ENCODE results near the gene MEIS3. TPM values are rescaled to one million over a fixed set of nuclear protein-coding genes. Genes with fewer than 3 reads are reported as not detected.
A peak's percentile ranks its signal among the peaks of the same experiment; 100 is the strongest.

Gene MEIS3
- total and polyA plus RNA-seq, 2 donors (not counting 1 experiment from before 2014, with no cell fraction given): 30.5 to 57.8 TPM

DNA sequence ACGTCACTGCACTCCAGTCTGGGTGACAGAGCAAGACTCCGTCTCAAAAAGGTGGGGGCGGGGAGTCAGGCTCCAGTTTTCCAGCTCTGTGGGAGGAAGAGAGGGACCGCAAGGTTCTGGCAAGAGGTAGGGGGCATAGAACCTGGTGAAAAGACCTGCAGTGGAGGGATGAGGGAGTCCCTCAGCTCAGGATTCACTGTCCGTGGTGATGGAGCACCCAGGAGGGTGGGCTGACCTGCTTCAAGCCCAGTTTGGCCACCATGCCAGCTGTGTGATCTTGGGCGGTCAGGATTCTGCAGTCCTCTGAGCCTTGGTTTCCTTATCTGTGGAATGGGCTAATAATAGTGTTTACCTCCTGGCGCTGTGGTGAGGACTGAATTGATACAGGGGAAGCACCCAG, 31.2 kb upstream of the MEIS3 start:
- no peak overlapping the region for H3K4me2 ChIP-seq (ENCODE audit: extremely low read depth, insufficient read depth, low read length)
- peaks cover 41% of the 10 kb centered on the region for H3K27me3 ChIP-seq (ENCODE audit: control insufficient read depth, insufficient read depth, low read length)
- no peak overlapping the region for H2AFZ ChIP-seq (ENCODE audit: low read length)
- no peak overlapping the region for H3K4me3 ChIP-seq (replicated peaks in 1 of 4; ENCODE audit: control extremely low read depth in 1 of 4, insufficient read depth in 1 of 4, low read depth in 3 of 4, low read length in 4 of 4)
- H3K9me3 ChIP-seq (ENCODE audit: control insufficient read depth, insufficient read depth, low read depth, low read length): no peaks in the 10 kb centered on the region
- no peak for DNase-seq (ENCODE audit: low read depth in 2 of 2)
- no peaks in the 10 kb centered on the region for H4K20me1 ChIP-seq (ENCODE audit: control insufficient read depth, extremely low read depth, insufficient read depth, low read length)
- no peak for TF ChIP-seq EZH2 (IDR thresholded peaks at IDR 0.05; ENCODE audit: low read length, missing control alignments)
- TF ChIP-seq, protein P1, sequence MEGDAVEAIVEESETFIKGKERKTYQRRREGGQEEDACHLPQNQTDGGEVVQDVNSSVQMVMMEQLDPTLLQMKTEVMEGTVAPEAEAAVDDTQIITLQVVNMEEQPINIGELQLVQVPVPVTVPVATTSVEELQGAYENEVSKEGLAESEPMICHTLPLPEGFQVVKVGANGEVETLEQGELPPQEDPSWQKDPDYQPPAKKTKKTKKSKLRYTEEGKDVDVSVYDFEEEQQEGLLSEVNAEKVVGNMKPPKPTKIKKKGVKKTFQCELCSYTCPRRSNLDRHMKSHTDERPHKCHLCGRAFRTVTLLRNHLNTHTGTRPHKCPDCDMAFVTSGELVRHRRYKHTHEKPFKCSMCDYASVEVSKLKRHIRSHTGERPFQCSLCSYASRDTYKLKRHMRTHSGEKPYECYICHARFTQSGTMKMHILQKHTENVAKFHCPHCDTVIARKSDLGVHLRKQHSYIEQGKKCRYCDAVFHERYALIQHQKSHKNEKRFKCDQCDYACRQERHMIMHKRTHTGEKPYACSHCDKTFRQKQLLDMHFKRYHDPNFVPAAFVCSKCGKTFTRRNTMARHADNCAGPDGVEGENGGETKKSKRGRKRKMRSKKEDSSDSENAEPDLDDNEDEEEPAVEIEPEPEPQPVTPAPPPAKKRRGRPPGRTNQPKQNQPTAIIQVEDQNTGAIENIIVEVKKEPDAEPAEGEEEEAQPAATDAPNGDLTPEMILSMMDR (conservative IDR thresholded peaks at IDR 0.05 in 1 of 2, IDR thresholded peaks at IDR 0.05 in 1 of 2; ENCODE audit: low read depth in 1 of 2, low read length in 2 of 2): no peak
- H3K4me1 ChIP-seq (ENCODE audit: control insufficient read depth, extremely low read depth, insufficient read depth, low read length): no peaks in the 10 kb centered on the region
- H3K27ac ChIP-seq (ENCODE audit: insufficient read depth, low read length): no peak overlapping the region
- H3K9ac ChIP-seq (ENCODE audit: insufficient read depth, low read length): no peak overlapping the region
- no peaks in the 10 kb centered on the region for H3K36me3 ChIP-seq (ENCODE audit: control insufficient read depth, insufficient read depth, low read length)
- H3K79me2 ChIP-seq (ENCODE audit: control insufficient read depth, insufficient read depth, low read length): no peaks in the 10 kb centered on the region

DNA sequence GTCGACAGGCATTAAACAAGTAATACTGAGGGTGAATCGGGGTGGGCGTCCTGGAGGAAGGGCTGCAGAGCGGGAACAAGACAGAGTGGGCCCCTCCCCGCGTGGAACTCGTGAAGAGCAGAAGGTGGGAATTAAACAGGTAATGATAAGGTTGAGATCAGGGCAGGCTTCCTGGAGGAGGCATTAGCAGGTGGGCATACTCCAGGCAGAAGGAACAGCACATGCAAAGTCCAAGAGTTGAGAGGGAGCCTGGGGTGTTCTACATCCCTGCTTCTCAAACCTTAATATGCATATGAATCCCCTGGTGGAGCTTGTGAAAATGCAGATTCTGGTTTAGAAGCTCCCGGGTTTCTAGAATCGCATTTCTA, 29.0 kb upstream of the MEIS3 start:
- Histone ChIP-seq H3K27ac (ENCODE audit: insufficient read depth, low read length) (no peak overlapping the region), H3K9ac (ENCODE audit: insufficient read depth, low read length) (no peak overlapping the region), H3K4me3 (replicated peaks in 1 of 4; ENCODE audit: control extremely low read depth in 1 of 4, insufficient read depth in 1 of 4, low read depth in 3 of 4, low read length in 4 of 4) (no peak overlapping the region), H3K4me2 (ENCODE audit: extremely low read depth, insufficient read depth, low read length) (no peak overlapping the region), H4K20me1 (ENCODE audit: control insufficient read depth, extremely low read depth, insufficient read depth, low read length) (no peaks in the 10 kb centered on the region), H3K36me3 (ENCODE audit: control insufficient read depth, insufficient read depth, low read length) (no peaks in the 10 kb centered on the region), H2AFZ (ENCODE audit: low read length) (no peak overlapping the region), H3K79me2 (ENCODE audit: control insufficient read depth, insufficient read depth, low read length) (no peaks in the 10 kb centered on the region), H3K9me3 (ENCODE audit: control insufficient read depth, insufficient read depth, low read depth, low read length) (no peaks in the 10 kb centered on the region), H3K27me3 (ENCODE audit: control insufficient read depth, insufficient read depth, low read length) (peaks cover 54% of the 10 kb centered on the region), H3K4me1 (ENCODE audit: control insufficient read depth, extremely low read depth, insufficient read depth, low read length) (no peaks in the 10 kb centered on the region)
- DNase-seq (ENCODE audit: low read depth in 2 of 2): no peak
- TF ChIP-seq, protein P1 (conservative IDR thresholded peaks at IDR 0.05 in 1 of 2, IDR thresholded peaks at IDR 0.05 in 1 of 2; ENCODE audit: low read depth in 1 of 2, low read length in 2 of 2): no peak
- no peak for TF ChIP-seq EZH2 (IDR thresholded peaks at IDR 0.05; ENCODE audit: low read length, missing control alignments)

DNA sequence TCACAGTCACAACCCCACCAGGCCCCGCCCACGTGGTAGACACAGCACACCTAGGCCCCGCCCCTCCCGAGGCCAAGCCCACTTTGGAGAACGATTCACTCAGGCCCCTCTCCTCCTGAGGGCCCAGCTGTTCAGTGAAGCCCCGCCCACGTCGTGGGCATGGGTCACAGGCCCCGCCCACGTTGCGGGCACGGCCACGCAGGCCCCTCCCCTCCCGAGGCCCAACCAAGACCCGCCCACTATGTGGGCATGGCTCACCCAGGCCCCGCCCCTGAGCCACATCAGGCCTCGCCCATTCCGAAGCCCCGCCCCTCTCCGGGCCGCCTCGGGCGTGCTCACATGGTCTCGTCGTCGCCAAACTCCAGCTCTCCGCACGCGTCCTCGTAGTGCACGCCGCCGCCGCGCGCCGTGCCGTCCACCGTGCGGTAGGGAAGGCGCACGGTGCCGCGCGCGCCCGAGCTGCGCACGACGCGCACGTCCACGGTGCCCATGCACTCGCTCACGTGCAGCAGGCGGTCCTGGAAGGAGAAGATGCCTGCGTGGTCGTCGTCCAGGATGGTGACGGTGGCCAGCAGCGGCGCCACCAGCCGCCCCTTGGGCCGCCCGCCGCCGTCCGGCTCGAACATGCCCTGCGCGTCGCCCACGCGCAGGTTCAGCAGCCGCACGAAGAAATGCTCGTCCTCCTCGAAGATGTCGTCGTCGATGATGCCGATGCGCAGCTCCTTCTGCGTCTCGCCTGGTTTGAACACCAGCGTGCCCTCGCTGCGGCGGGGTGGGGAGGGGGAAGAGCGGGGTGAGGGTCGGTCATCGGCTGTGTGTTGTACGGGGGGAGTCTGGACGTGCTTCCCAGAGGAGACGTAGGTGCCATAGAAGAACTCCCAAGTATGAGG, 28.4 kb upstream of the MEIS3 start:
- no peaks in the 10 kb centered on the region for H4K20me1 ChIP-seq (ENCODE audit: control insufficient read depth, extremely low read depth, insufficient read depth, low read length)
- no peaks in the 10 kb centered on the region for H3K4me1 ChIP-seq (ENCODE audit: control insufficient read depth, extremely low read depth, insufficient read depth, low read length)
- peaks cover 60% of the 10 kb centered on the region for H3K27me3 ChIP-seq (ENCODE audit: control insufficient read depth, insufficient read depth, low read length)
- H3K36me3 ChIP-seq (ENCODE audit: control insufficient read depth, insufficient read depth, low read length): no peaks in the 10 kb centered on the region
- peak; percentile 15 to 31 for DNase-seq (ENCODE audit: low read depth in 2 of 2)
- no peak overlapping the region for H3K4me3 ChIP-seq (replicated peaks in 1 of 4; ENCODE audit: control extremely low read depth in 1 of 4, insufficient read depth in 1 of 4, low read depth in 3 of 4, low read length in 4 of 4)
- no peak for TF ChIP-seq EZH2 (IDR thresholded peaks at IDR 0.05; ENCODE audit: low read length, missing control alignments)
- TF ChIP-seq, protein P1 (conservative IDR thresholded peaks at IDR 0.05 in 1 of 2, IDR thresholded peaks at IDR 0.05 in 1 of 2; ENCODE audit: low read depth in 1 of 2, low read length in 2 of 2): no peak
- no peaks in the 10 kb centered on the region for H3K9me3 ChIP-seq (ENCODE audit: control insufficient read depth, insufficient read depth, low read depth, low read length)
- no peak overlapping the region for H3K27ac ChIP-seq (ENCODE audit: insufficient read depth, low read length)
- H3K4me2 ChIP-seq (ENCODE audit: extremely low read depth, insufficient read depth, low read length): no peak overlapping the region
- no peak overlapping the region for H3K9ac ChIP-seq (ENCODE audit: insufficient read depth, low read length)
- H2AFZ ChIP-seq (ENCODE audit: low read length): no peak overlapping the region
- no peaks in the 10 kb centered on the region for H3K79me2 ChIP-seq (ENCODE audit: control insufficient read depth, insufficient read depth, low read length)
